Renal cortical epithelial cell (primary cell): Measurements from ENCODE around the gene CFAP20. TPM values are rescaled to one million over a fixed set of nuclear protein-coding genes. Genes with fewer than 3 reads are reported as not detected.
"Not testable (repeated sequence)": the region's sequence is repeated elsewhere in the genome, so short reads cannot be mapped to it uniquely, and the experiment has no call there.

Source experiments
- DNase-seq: peaks from one replicate; pipeline ENCODE4 v3.0.0-alpha.2; 2011; ENCODE audit warnings: low read depth
- total RNA-seq: library from RNA; depleted of rRNA; stranded (reverse); fragments of >200 nt; gene quantifications from 2 replicates; pipeline ENCODE4 v1.2.3, GENCODE V29; 2014

Gene CFAP20
- total RNA-seq, 1 donor from 2014 or later, result 40.5 TPM

GRCh38 chr16:58098207-58099096 lies 30.7 kb downstream of the CFAP20 start:
- DNase-seq, result peak; percentile 25

GRCh38 chr16:58096249-58096648 lies 32.9 kb downstream of the CFAP20 start:
- DNase-seq, result no peak

GRCh38 chr16:58095575-58095960 lies 33.6 kb downstream of the CFAP20 start:
- not testable (repeated sequence) for DNase-seq

GRCh38 chr16:58094791-58095574 lies 34.2 kb downstream of the CFAP20 start:
- no peak for DNase-seq

- DNase-seq, result no peak
These were observed 35.2 kb downstream of the CFAP20 start for GRCh38 chr16:58094026-58094425.

GRCh38 chr16:58090396-58090795 lies 38.8 kb downstream of the CFAP20 start:
- not testable (repeated sequence) for DNase-seq

GRCh38 chr16:58088091-58088490 lies 41.1 kb downstream of the CFAP20 start:
- no peak for DNase-seq

GRCh38 chr16:58087209-58087913 lies 41.8 kb downstream of the CFAP20 start:
- no peak for DNase-seq

- DNase-seq, result no peak
These were observed 42.6 kb downstream of the CFAP20 start for GRCh38 chr16:58086381-58087208.

- DNase-seq, result no peak
These were observed 43.5 kb downstream of the CFAP20 start for GRCh38 chr16:58085584-58086251.

- DNase-seq, result no peak
These were observed 44.0 kb downstream of the CFAP20 start for GRCh38 chr16:58085171-58085570.

- DNase-seq, result no peak
These were observed 44.5 kb downstream of the CFAP20 start for GRCh38 chr16:58084635-58085034.

GRCh38 chr16:58082381-58082780 lies 46.8 kb downstream of the CFAP20 start:
- no peak for DNase-seq

GRCh38 chr16:58080657-58081056 lies 48.5 kb downstream of the CFAP20 start:
- DNase-seq, result not testable (repeated sequence)

- DNase-seq, result no peak
These were observed 51.4 kb downstream of the CFAP20 start for GRCh38 chr16:58077796-58078195.

- no peak for DNase-seq
These were observed 52.7 kb downstream of the CFAP20 start for GRCh38 chr16:58076514-58076913.

- DNase-seq, result no peak
These were observed 54.5 kb downstream of the CFAP20 start for GRCh38 chr16:58074657-58075056.

- not testable (repeated sequence) for DNase-seq
These were observed 56.1 kb downstream of the CFAP20 start for GRCh38 chr16:58073086-58073485.

- DNase-seq, result not testable (repeated sequence)
These were observed 57.0 kb downstream of the CFAP20 start for GRCh38 chr16:58072134-58072533.

GRCh38 chr16:58070585-58070984 lies 58.6 kb downstream of the CFAP20 start:
- DNase-seq, result no peak
